Activated CD8-positive, alpha-beta T cell treated with anti-CD3 and anti-CD28 coated beads, Interleukin-2, amount 10 ng/mL, durations not matched to agents 7 days and 5 days (primary cell): ENCODE measurements around the gene AGAP3. TPM values are rescaled to one million over a fixed set of nuclear protein-coding genes. Genes with fewer than 3 reads are reported as not detected.

Experiments used
- ATAC-seq: fragments of 150-1000 bp; cut with Tn5 transposase; one replicate; pipeline ENCODE4 v1.10.0; 2021; ENCODE audit warnings: moderate library complexity
- CTCF ChIA-PET: fragments of 350-600 bp; sonication (Branson Sonifier 250); formaldehyde crosslinking; loops from one replicate; lab custom pipeline; 2021; ENCODE audit warnings: antibody characterized with exemption; lab: Charles Lee
- POLR2A ChIA-PET: fragments of 350-600 bp; sonication (Branson Sonifier 250); formaldehyde crosslinking; loops from one replicate; lab custom pipeline; 2021; ENCODE audit warnings: antibody characterized with exemption; lab: Charles Lee
- DNase-seq: peaks from one replicate; pipeline ENCODE4 v3.0.0-alpha.2; 2020
- H3K27ac Mint-ChIP-seq: one replicate; pipeline ENCODE4 v1.8.0; 2021; ENCODE audit warnings: mild to moderate bottlenecking, mixed read lengths
- H3K27me3 Mint-ChIP-seq: one replicate; pipeline ENCODE4 v1.8.0; 2021; ENCODE audit warnings: low read depth, mixed read lengths
- H3K36me3 Mint-ChIP-seq: one replicate; pipeline ENCODE4 v1.8.0; 2021; ENCODE audit warnings: low read depth, mixed read lengths
- H3K4me1 Mint-ChIP-seq: one replicate; pipeline ENCODE4 v1.8.0; 2021; ENCODE audit warnings: low read depth, mixed read lengths
- H3K4me3 Mint-ChIP-seq: one replicate; pipeline ENCODE4 v1.8.0; 2021; ENCODE audit warnings: mild to moderate bottlenecking, mixed read lengths
- H3K9me3 Mint-ChIP-seq: one replicate; pipeline ENCODE4 v1.8.0; 2022; ENCODE audit warnings: mixed read lengths; ENCODE audit not compliant: insufficient read depth
- total RNA-seq, 2 experiments: library from RNA; stranded (reverse); gene quantifications; one replicate each; pipeline ENCODE4 v1.2.3, GENCODE V29; 2021

The AGAP3 gene
- total RNA-seq, 2 experiments from 2014 or later: 12.1 to 12.6 TPM

GRCh38 chr7:151066273-151066974 is 19.9 kb upstream of the AGAP3 start:
- Mint-ChIP-seq H3K27me3 (no peaks in the 10 kb centered on the region), H3K36me3 (peaks cover 37% of the 10 kb centered on the region), H3K4me3 (no peak overlapping the region), H3K4me1 (peaks cover 6% of the 10 kb centered on the region), H3K27ac (no peak overlapping the region), H3K9me3 (no peaks in the 10 kb centered on the region)
- DNase-seq: no peak
- ChIA-PET CTCF (no interaction called here), POLR2A (no interaction called here)
- no peak for ATAC-seq

- Mint-ChIP-seq H3K27me3 (no peaks in the 10 kb centered on the region), H3K4me3 (no peak overlapping the region), H3K4me1 (no peaks in the 10 kb centered on the region), H3K36me3 (peaks cover 40% of the 10 kb centered on the region), H3K9me3 (no peaks in the 10 kb centered on the region), H3K27ac (no peak overlapping the region)
- no peak for ATAC-seq
- ChIA-PET CTCF (interaction anchor here (0.7 kb wide), 1 partner anchor 15 kb away, joined by 3 read pairs; the partner anchor contains the start of gene TMUB1), POLR2A (interaction anchor here (1.5 kb wide), 1 partner anchor 10 kb away, joined by 3 read pairs; no protein-coding TSS in a partner anchor)
- no peak for DNase-seq
These were observed 18.1 kb upstream of the AGAP3 start for GRCh38 chr7:151068069-151068773.

GRCh38 chr7:151069841-151070573 is 16.3 kb upstream of the AGAP3 start:
- Mint-ChIP-seq H3K36me3 (peaks cover 43% of the 10 kb centered on the region), H3K4me3 (no peak overlapping the region), H3K27me3 (no peaks in the 10 kb centered on the region), H3K27ac (no peak overlapping the region), H3K9me3 (no peaks in the 10 kb centered on the region), H3K4me1 (no peaks in the 10 kb centered on the region)
- DNase-seq (no peak), ATAC-seq (no peak)
- ChIA-PET CTCF (no interaction called here), POLR2A (interaction anchor here (0.7 kb wide), 1 partner anchor 1247 kb away, joined by 3 read pairs; no protein-coding TSS in a partner anchor)

DNA sequence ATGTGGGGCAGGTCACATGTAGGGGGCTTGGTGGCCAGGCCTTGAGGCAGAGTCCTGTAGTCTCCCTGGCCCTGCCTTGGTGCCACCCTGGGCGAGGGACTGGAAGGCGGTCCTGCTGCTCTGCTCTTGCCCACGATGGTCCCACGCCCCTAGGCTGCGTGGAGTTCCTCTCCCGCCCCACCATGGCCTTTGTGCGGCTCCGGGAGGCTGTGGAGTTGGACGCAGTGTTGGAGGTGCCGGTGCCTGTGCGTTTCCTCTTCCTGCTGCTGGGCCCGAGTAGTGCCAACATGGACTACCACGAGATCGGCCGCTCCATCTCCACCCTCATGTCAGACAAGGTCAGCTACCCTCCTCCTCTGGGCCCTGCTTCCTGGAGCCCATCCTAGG is 15.7 kb upstream of the AGAP3 start:
- ChIA-PET CTCF (no interaction called here), POLR2A (no interaction called here)
- no peak for ATAC-seq
- Mint-ChIP-seq H3K27me3 (no peaks in the 10 kb centered on the region), H3K36me3 (peaks cover 41% of the 10 kb centered on the region), H3K4me1 (no peaks in the 10 kb centered on the region), H3K27ac (no peak overlapping the region), H3K4me3 (no peak overlapping the region), H3K9me3 (no peaks in the 10 kb centered on the region)
- DNase-seq: no peak

DNA sequence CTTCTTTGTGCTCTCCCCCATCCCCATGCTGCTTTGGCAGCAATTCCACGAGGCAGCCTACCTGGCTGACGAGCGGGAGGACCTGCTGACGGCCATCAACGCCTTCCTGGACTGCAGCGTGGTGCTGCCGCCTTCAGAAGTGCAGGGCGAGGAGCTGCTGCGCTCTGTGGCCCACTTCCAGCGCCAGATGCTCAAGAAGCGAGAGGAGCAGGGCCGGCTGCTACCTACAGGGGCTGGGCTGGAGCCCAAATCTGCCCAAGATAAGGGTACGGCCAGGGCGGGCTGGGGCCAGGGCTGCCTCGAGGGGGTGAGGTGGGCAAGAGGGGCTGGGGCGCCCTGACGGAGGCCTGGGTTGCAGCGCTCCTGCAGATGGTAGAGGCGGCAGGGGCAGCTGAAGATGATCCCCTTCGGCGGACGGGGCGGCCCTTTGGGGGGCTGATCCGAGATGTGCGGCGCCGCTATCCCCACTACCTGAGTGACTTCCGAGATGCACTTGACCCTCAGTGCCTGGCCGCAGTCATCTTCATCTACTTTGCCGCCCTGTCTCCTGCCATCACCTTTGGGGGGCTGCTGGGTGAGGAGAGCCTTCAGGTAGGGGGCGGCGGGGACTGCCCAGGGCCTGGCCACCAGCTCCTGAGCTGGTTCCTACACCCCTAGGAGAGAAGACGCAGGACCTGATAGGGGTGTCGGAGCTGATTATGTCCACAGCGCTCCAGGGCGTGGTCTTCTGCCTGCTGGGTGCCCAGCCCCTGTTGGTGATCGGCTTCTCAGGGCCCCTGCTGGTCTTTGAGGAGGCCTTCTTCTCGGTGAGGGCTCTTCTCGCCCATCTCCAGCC is 15.0 kb upstream of the AGAP3 start:
- H3K36me3 Mint-ChIP-seq: peaks cover 47% of the 10 kb centered on the region
- ATAC-seq (no peak), DNase-seq (no peak)
- no peaks in the 10 kb centered on the region for H3K4me1 Mint-ChIP-seq
- no peaks in the 10 kb centered on the region for H3K27me3 Mint-ChIP-seq
- POLR2A ChIA-PET: no interaction called here
- no peaks in the 10 kb centered on the region for H3K9me3 Mint-ChIP-seq
- H3K27ac Mint-ChIP-seq: no peak overlapping the region
- H3K4me3 Mint-ChIP-seq: no peak overlapping the region
- CTCF ChIA-PET: no interaction called here

GRCh38 chr7:151073990-151074389 is 12.3 kb upstream of the AGAP3 start:
- POLR2A ChIA-PET: interaction anchor here (1.1 kb wide), 1 partner anchor 14 kb away, joined by 3 read pairs; no protein-coding TSS in a partner anchor
- H3K9me3 Mint-ChIP-seq: no peaks in the 10 kb centered on the region

DNA sequence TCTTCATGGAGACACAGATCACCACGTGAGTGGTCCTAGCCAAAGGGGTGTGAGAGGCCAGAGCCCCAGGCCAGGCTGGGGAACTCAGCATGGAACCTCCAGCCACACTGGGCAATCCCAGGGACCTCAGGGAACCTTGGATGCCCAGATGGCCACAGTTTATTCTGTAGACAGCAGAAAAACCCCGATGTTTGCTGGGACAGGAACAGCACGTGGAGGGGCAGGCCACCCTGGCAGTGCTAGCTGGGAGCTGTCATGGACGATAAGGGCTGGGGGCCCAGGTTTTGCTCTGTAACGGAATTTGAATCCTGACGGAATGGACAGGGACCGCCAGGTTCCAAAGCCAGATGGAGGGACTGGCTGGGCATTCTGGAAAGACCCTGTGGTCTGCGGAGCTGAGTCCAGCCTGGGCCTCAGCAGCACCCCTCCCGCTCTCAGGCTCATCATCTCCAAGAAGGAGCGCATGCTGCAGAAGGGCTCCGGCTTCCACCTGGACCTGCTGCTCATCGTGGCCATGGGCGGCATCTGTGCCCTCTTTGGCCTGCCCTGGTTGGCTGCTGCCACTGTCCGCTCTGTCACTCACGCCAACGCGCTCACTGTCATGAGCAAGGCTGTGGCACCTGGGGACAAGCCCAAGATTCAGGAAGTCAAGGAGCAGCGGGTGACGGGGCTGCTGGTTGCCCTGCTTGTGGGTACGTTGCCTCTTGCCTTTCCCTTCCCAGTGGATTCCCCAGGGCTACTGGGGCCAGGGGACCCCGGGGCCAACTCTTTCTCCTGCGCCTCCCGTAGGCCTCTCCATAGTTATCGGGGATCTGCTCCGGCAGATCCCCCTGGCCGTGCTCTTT is 11.2 kb upstream of the AGAP3 start:
- CTCF ChIA-PET: no interaction called here
- Mint-ChIP-seq H3K4me3 (no peak overlapping the region), H3K4me1 (peaks cover 22% of the 10 kb centered on the region), H3K9me3 (no peaks in the 10 kb centered on the region), H3K36me3 (peaks cover 48% of the 10 kb centered on the region), H3K27me3 (no peaks in the 10 kb centered on the region), H3K27ac (no peak overlapping the region)
- POLR2A ChIA-PET: no interaction called here
- ATAC-seq (no peak), DNase-seq (no peak)

More at GRCh38 chr7:151073990-151074389, 12.3 kb upstream of the AGAP3 start:
- H3K27ac Mint-ChIP-seq: no peak overlapping the region
- H3K36me3 Mint-ChIP-seq: peaks cover 48% of the 10 kb centered on the region
- DNase-seq (no peak), ATAC-seq (no peak)
- H3K4me1 Mint-ChIP-seq: peaks cover 13% of the 10 kb centered on the region
- CTCF ChIA-PET: interaction anchor here (1.5 kb wide), 1 partner anchor 56 kb away, joined by 5 read pairs; no protein-coding TSS in a partner anchor
- no peaks in the 10 kb centered on the region for H3K27me3 Mint-ChIP-seq
- no peak overlapping the region for H3K4me3 Mint-ChIP-seq

GRCh38 chr7:151075662-151075971 is 10.7 kb upstream of the AGAP3 start:
- ChIA-PET CTCF (no interaction called here), POLR2A (no interaction called here)
- DNase-seq: no peak
- no peak overlapping the region for H3K27ac Mint-ChIP-seq
- no peak overlapping the region for H3K4me3 Mint-ChIP-seq
- peaks cover 47% of the 10 kb centered on the region for H3K36me3 Mint-ChIP-seq
- no peaks in the 10 kb centered on the region for H3K27me3 Mint-ChIP-seq
- no peak for ATAC-seq
- H3K9me3 Mint-ChIP-seq: no peaks in the 10 kb centered on the region
- H3K4me1 Mint-ChIP-seq: peaks cover 22% of the 10 kb centered on the region

- H3K9me3 Mint-ChIP-seq: no peaks in the 10 kb centered on the region
- CTCF ChIA-PET: no interaction called here
- H3K4me1 Mint-ChIP-seq: peaks cover 26% of the 10 kb centered on the region
- H3K27me3 Mint-ChIP-seq: no peaks in the 10 kb centered on the region
- H3K4me3 Mint-ChIP-seq: no peak overlapping the region
- ATAC-seq (no peak), DNase-seq (no peak)
- peaks cover 44% of the 10 kb centered on the region for H3K36me3 Mint-ChIP-seq
- POLR2A ChIA-PET: interaction anchor here (0.7 to 2.6 kb wide), 3 partner anchors 14 to 39 kb away, joined by 3 to 6 read pairs (median 3); no protein-coding TSS in a partner anchor
- H3K27ac Mint-ChIP-seq: no peak overlapping the region
These were observed 10.3 kb upstream of the AGAP3 start for GRCh38 chr7:151075978-151076426.

DNA sequence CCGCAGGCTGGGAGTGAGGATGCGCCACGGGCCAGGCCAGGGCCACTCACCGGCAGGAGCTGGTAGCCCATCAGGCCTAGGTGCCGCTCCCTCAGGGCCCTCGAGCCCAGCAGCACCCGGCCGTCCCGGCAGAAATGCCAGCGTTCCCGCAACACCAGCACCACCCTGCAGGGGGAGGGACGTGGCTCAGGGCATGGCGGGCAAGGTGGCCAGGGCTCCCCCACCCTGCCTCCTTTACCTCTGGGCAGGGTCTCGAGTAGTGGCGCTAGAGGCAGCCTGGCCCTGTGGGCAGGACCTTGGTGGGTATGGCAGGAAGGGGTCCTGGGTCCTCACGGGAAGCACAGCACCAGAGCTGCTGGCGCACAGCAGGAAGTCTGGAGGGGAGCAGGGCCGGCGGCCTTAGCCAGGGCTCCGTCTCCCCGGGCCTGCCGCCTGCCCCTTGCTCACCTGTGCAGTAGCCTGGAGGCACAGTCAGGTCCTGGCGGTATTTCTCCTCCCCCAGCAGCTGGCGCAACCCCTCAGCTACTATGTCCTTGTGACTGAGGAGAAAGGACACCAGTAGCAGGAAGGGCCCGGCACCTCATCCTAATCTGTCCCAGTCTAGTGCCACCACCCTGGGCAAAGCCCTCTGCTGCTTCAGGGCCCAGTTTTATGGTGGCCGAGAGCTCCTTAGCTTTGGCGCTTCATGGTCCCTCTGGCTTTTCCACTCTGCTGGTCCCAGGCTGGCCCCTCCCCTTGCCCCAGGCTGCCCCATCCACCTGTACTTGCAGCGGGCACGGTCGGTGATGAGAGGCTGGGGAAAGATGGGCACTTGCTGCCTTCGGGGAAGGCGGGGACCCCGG is 9.2 kb upstream of the AGAP3 start:
- no peaks in the 10 kb centered on the region for H3K27me3 Mint-ChIP-seq
- ATAC-seq (no peak), DNase-seq (no peak)
- ChIA-PET CTCF (interaction anchor here (1.7 kb wide), 1 partner anchor 17 kb away, joined by 4 read pairs; no protein-coding TSS in a partner anchor), POLR2A (interaction anchor here (0.5 to 2.6 kb wide), 3 partner anchors 15 to 872 kb away, joined by 3 to 6 read pairs (median 3); no protein-coding TSS in a partner anchor)
- H3K9me3 Mint-ChIP-seq: no peaks in the 10 kb centered on the region
- H3K36me3 Mint-ChIP-seq: peaks cover 38% of the 10 kb centered on the region
- H3K4me1 Mint-ChIP-seq: peaks cover 34% of the 10 kb centered on the region
- no peak overlapping the region for H3K4me3 Mint-ChIP-seq
- H3K27ac Mint-ChIP-seq: no peak overlapping the region
